COR-L47 (cell line): ENCODE results near the gene GABRB2.
"Not testable (repeated sequence)": the region's sequence is repeated elsewhere in the genome, so short reads cannot be mapped to it uniquely, and the experiment has no call there.

ENCODE experiments used
- DNase-seq: peaks from one replicate; lab custom pipeline; 2025; lab: John Stamatoyannopoulos, UW

Gene GABRB2

GRCh38 chr5:161546470-161547301, at the start of gene GABRB2:
GABRB2 (minus strand) TSS chr5:161546725; CDS start chr5:161546643, 82 bp downstream.
- DNase-seq: peak; percentile 35

- DNase-seq: no peak
Measured at GRCh38 chr5:161585798-161586197, 39.3 kb upstream of the GABRB2 start.

- no peak for DNase-seq
Measured at GRCh38 chr5:161580621-161581020, 34.1 kb upstream of the GABRB2 start.

GRCh38 chr5:161572914-161573313, 26.4 kb upstream of the GABRB2 start:
- DNase-seq: no peak

GRCh38 chr5:161566081-161566480, 19.6 kb upstream of the GABRB2 start:
- no peak for DNase-seq

- DNase-seq: no peak
Measured at GRCh38 chr5:161562446-161562845, 15.9 kb upstream of the GABRB2 start.

GRCh38 chr5:161549106-161549505, 2.6 kb upstream of the GABRB2 start:
- no peak for DNase-seq

- no peak for DNase-seq
Measured at GRCh38 chr5:161548487-161549094, 2.1 kb upstream of the GABRB2 start.

GRCh38 chr5:161547738-161548486, 1.4 kb upstream of the GABRB2 start:
- DNase-seq: no peak

GRCh38 chr5:161547406-161547737, 847 bp upstream of the GABRB2 start:
- no peak for DNase-seq

GRCh38 chr5:161546095-161546469, 443 bp downstream of the GABRB2 start:
- no peak for DNase-seq

GRCh38 chr5:161545344-161546094, 1.0 kb downstream of the GABRB2 start:
- DNase-seq: no peak

- peak; percentile 7 for DNase-seq
Measured at GRCh38 chr5:161544350-161544765, 2.2 kb downstream of the GABRB2 start.

GRCh38 chr5:161539016-161539415, 7.5 kb downstream of the GABRB2 start:
- no peak for DNase-seq

- DNase-seq: peak; percentile 2
Measured at GRCh38 chr5:161535762-161536161, 10.8 kb downstream of the GABRB2 start.

- no peak for DNase-seq
Measured at GRCh38 chr5:161530700-161531099, 15.8 kb downstream of the GABRB2 start.

GRCh38 chr5:161513942-161514341, 32.6 kb downstream of the GABRB2 start:
- no peak for DNase-seq

GRCh38 chr5:161507591-161507990, 38.9 kb downstream of the GABRB2 start:
- no peak for DNase-seq

GRCh38 chr5:161505160-161505559, 41.4 kb downstream of the GABRB2 start:
- DNase-seq: not testable (repeated sequence)

- no peak for DNase-seq
Measured at GRCh38 chr5:161498531-161498930, 48.0 kb downstream of the GABRB2 start.

GRCh38 chr5:161483721-161484120, 62.8 kb downstream of the GABRB2 start:
- no peak for DNase-seq

GRCh38 chr5:161481922-161482321, 64.6 kb downstream of the GABRB2 start:
- DNase-seq: no peak
